SJCRH30 (cell line): ENCODE results near the gene CUX1. TPM values are rescaled to one million over a fixed set of nuclear protein-coding genes. Genes with fewer than 3 reads are reported as not detected.
A peak's percentile ranks its signal among the peaks of the same experiment; 100 is the strongest.
"Not testable (repeated sequence)": the region's sequence is repeated elsewhere in the genome, so short reads cannot be mapped to it uniquely, and the experiment has no call there.

ENCODE experiments used
- DNase-seq, 2 experiments: peaks; one replicate each; pipeline ENCODE4 v3.0.0-alpha.2; 2015 to 2020
- H3K27ac ChIP-seq: fragments of 250-450 bp; sonication (Bioruptor Pico); 2 replicates; pipeline ENCODE4 v1.5.1; 2020; ENCODE audit warnings: mild to moderate bottlenecking, moderate library complexity
- H3K27me3 ChIP-seq: fragments of 250-450 bp; sonication (Bioruptor Pico); 2 replicates; pipeline ENCODE4 v1.5.1; 2020; ENCODE audit warnings: mild to moderate bottlenecking, moderate library complexity
- H3K36me3 ChIP-seq: fragments of 250-450 bp; sonication (Bioruptor Pico); 2 replicates; pipeline ENCODE4 v1.5.1; 2020; ENCODE audit warnings: mild to moderate bottlenecking, moderate library complexity
- H3K4me1 ChIP-seq: fragments of 250-450 bp; sonication (Bioruptor Pico); 2 replicates; pipeline ENCODE4 v1.5.1; 2020; ENCODE audit warnings: mild to moderate bottlenecking, moderate library complexity
- H3K4me3 ChIP-seq: fragments of 250-450 bp; sonication (Bioruptor Pico); 2 replicates; pipeline ENCODE4 v1.5.1; 2020; ENCODE audit warnings: mild to moderate bottlenecking, moderate library complexity
- H3K9me3 ChIP-seq: fragments of 250-450 bp; sonication (Bioruptor Pico); replicated peaks from 2 replicates; pipeline ENCODE4 v1.5.1; 2020; ENCODE audit warnings: mild to moderate bottlenecking, moderate library complexity
- total RNA-seq: library from RNA; depleted of rRNA; stranded (reverse); fragments of >200 nt; shearing (Covaris generic); gene quantifications from 2 replicates; pipeline ENCODE4 v1.2.3, GENCODE V29; 2014

The CUX1 gene
- total RNA-seq, 1 experiment from 2014 or later: 29.1 TPM

DNA sequence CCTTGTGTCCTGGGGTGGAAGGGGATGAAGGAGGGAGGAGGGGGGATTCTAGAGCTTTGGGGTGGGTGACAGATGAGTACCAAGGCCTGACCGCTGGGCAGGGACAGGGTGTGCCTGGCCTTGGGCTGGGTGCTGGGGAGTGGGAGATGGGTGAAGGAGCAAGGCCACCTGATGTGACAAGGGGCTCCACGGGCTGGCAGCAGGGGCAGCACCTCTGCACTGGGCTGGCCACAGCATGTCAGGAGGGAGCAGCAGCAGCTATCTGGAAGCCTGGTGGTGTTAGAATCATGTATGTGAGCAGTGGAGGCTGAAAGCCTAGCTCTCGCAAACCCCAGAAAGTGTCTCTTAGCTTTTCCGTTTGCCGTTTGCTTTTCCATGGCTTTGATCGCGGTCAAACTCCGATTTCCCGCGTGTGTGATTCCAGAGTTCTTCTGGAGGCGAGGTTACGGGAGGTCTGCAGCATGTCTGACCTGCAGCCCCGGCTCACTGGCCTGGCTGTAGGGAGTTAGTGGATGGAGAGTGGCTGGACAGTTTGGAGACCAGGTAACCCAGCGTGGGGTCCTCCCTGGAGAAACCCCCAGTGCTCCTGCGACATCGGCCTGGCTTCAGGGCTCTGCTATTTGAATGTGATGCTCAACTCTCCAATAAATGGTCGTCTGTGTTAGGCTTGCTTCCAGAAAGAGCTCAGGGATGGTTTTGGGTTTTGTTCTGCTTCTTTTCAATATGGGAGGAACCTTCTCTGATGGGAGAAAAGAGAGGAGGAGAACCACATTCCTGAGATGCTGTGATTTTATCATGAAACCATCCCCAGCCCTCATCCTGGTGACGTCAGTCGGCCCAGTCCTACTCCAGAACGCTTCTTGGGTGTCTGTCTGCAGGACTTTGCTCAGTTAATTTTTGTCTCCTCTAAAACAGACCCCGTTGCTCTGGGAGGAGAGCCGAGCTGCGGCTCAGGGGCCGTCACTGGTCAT lies 105.5 kb downstream of the CUX1 start:
- Histone ChIP-seq H3K9me3 (no peaks in the 10 kb centered on the region), H3K27ac (no peak overlapping the region), H3K4me1 (no peaks in the 10 kb centered on the region), H3K27me3 (no peaks in the 10 kb centered on the region), H3K4me3 (no peak overlapping the region), H3K36me3 (peaks cover 3% of the 10 kb centered on the region; the same call in 1 of the 2 replicates)
- no peak for DNase-seq

DNA sequence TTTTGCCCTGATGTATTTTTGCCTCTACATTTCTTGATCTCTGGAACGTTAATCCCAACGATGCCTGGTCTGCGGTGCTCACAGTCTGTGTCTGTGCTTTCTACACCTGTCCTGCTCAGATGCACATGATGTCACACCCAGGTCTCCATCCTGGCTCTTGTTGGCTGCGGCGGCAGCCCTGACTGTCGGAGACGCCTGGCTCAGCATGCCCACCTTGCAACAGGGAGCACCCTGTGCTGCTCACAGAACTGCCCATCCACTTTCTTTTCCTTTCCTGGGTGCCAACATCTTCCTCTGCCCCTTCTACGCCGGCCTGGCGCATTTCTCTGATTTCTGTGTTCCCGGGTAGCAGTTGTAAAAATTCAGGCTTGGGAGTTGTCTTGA lies 106.2 kb downstream of the CUX1 start:
- Histone ChIP-seq H3K4me3 (no peak overlapping the region), H3K36me3 (0 out of 2 replicates have a peak, but pooled peaks cover 3% of the 10 kb centered on the region), H3K27me3 (no peaks in the 10 kb centered on the region), H3K27ac (no peak overlapping the region), H3K4me1 (no peaks in the 10 kb centered on the region), H3K9me3 (no peaks in the 10 kb centered on the region)
- no peak for DNase-seq

- H3K36me3 ChIP-seq: peaks cover 4% of the 10 kb centered on the region; the same call in 1 of the 2 replicates
- H3K4me1 ChIP-seq: no peaks in the 10 kb centered on the region
- no peaks in the 10 kb centered on the region for H3K9me3 ChIP-seq
- H3K4me3 ChIP-seq: no peak overlapping the region
- DNase-seq: no peak
- H3K27me3 ChIP-seq: no peaks in the 10 kb centered on the region
- H3K27ac ChIP-seq: no peak overlapping the region
Measured at GRCh38 chr7:101924171-101924570, 106.7 kb downstream of the CUX1 start.

- H3K9me3 ChIP-seq: no peaks in the 10 kb centered on the region
- H3K36me3 ChIP-seq: peaks cover 3% of the 10 kb centered on the region; the same call in 1 of the 2 replicates
- no peak overlapping the region for H3K27ac ChIP-seq
- no peaks in the 10 kb centered on the region for H3K4me1 ChIP-seq
- no peak overlapping the region for H3K4me3 ChIP-seq
- no peak for DNase-seq
- H3K27me3 ChIP-seq: no peaks in the 10 kb centered on the region
Measured at GRCh38 chr7:101926265-101926664, 108.8 kb downstream of the CUX1 start.

DNA sequence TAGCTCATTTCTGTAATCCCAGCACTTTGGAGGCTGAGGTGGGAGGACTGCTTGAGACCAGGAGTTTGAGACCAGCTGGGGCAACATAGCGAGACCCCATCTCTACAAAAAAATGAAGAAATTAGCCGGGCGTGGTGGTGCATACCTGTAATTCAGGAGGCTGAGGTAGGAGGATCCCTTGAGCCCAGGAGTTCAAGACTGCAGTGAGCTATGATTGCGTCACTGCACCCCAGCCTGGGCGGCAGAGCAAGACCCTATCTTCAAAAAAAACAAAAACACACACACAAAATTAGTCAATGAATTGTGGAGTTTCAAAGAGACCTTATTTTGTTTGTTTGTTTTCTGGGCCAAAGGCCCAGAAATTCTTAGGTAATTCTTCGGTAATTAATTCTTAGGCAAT lies 110.0 kb downstream of the CUX1 start:
- Histone ChIP-seq H3K4me1 (no peaks in the 10 kb centered on the region), H3K27ac (no peak overlapping the region), H3K27me3 (no peaks in the 10 kb centered on the region), H3K9me3 (no peaks in the 10 kb centered on the region), H3K36me3 (peaks cover 3% of the 10 kb centered on the region; the same call in 1 of the 2 replicates), H3K4me3 (no peak overlapping the region)
- DNase-seq: no peak

DNA sequence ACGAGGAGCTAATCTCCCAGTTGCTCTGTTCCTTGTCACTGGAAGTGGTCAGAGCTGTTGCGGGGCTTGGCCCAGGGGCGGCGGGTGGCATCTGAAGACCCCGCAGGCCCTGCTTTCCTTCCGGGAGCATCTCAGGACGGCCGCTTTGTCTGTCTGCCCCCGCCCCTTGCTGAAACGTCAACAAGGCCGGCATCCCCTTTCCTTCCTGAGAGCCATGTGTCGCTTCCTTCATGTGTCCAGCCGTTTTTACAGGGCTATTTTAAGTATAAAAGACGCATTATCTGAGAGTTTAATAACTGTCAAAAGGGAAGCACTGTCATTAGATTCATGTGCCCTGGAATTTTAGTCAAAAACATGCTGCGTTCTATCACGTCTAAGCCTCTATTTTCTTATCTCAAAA lies 110.4 kb downstream of the CUX1 start:
- H3K4me3 ChIP-seq: no peak overlapping the region
- DNase-seq: no peak
- H3K9me3 ChIP-seq: no peaks in the 10 kb centered on the region

GRCh38 chr7:101929256-101929655 lies 111.8 kb downstream of the CUX1 start:
- no peak overlapping the region for H3K27ac ChIP-seq
- H3K27me3 ChIP-seq: no peaks in the 10 kb centered on the region
- H3K4me1 ChIP-seq: no peaks in the 10 kb centered on the region
- H3K4me3 ChIP-seq: no peak overlapping the region
- no peaks in the 10 kb centered on the region for H3K9me3 ChIP-seq
- H3K36me3 ChIP-seq: peaks cover 3% of the 10 kb centered on the region; the same call in 1 of the 2 replicates
- no peak for DNase-seq

More for the DNA sequence above, 110.4 kb downstream of the CUX1 start:
- Histone ChIP-seq H3K27ac (no peak overlapping the region), H3K4me1 (no peaks in the 10 kb centered on the region), H3K36me3 (peaks cover 3% of the 10 kb centered on the region; the same call in 1 of the 2 replicates), H3K27me3 (no peaks in the 10 kb centered on the region)

GRCh38 chr7:101929911-101930310 lies 112.5 kb downstream of the CUX1 start:
- not testable (repeated sequence) for H3K27me3 ChIP-seq, H3K27ac ChIP-seq

GRCh38 chr7:101932083-101932482 lies 114.7 kb downstream of the CUX1 start:
- peaks cover 3% of the 10 kb centered on the region; the same call in 1 of the 2 replicates for H3K36me3 ChIP-seq
- H3K4me1 ChIP-seq: no peaks in the 10 kb centered on the region
- no peaks in the 10 kb centered on the region for H3K27me3 ChIP-seq
- DNase-seq: no peak
- H3K9me3 ChIP-seq: no peaks in the 10 kb centered on the region
- no peak overlapping the region for H3K4me3 ChIP-seq
- no peak overlapping the region for H3K27ac ChIP-seq

More at GRCh38 chr7:101929911-101930310, 112.5 kb downstream of the CUX1 start:
- H3K4me1 ChIP-seq, H3K4me3 ChIP-seq, DNase-seq, H3K36me3 ChIP-seq, H3K9me3 ChIP-seq: not testable (repeated sequence)

GRCh38 chr7:101933028-101933427 lies 115.6 kb downstream of the CUX1 start:
- no peaks in the 10 kb centered on the region for H3K9me3 ChIP-seq
- H3K36me3 ChIP-seq: peaks cover 3% of the 10 kb centered on the region; the same call in 1 of the 2 replicates
- DNase-seq: no peak
- H3K27ac ChIP-seq: no peak overlapping the region
- no peaks in the 10 kb centered on the region for H3K27me3 ChIP-seq
- H3K4me3 ChIP-seq: no peak overlapping the region
- H3K4me1 ChIP-seq: no peaks in the 10 kb centered on the region

GRCh38 chr7:101933688-101934121 lies 116.3 kb downstream of the CUX1 start:
- H3K9me3 ChIP-seq: no peaks in the 10 kb centered on the region
- DNase-seq: no peak
- H3K27ac ChIP-seq: no peak overlapping the region

DNA sequence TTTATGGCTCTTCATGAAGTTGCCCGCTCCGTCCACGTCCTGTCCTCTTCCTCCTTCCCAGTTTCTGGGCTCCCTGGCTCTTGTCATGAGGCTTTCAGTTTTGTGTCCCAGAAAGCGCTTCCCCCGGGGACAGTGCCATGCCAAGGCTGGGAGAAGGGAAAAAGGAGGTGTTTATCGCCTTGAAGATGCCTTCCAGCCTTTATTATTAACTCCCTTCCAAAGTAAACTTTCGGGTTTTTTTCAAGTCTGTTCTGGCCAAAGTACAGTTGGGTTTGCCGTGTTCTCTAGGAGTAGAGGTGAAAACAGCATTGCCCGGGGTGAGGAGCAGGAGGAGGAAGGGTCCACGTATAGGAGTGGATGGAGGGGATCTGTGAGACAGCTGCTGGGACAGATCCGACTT lies 117.2 kb downstream of the CUX1 start:
- H3K4me3 ChIP-seq: no peak overlapping the region
- DNase-seq: no peak
- H3K27me3 ChIP-seq: no peaks in the 10 kb centered on the region
- H3K36me3 ChIP-seq: no peaks in the 10 kb centered on the region; the same call in 1 of the 2 replicates
- H3K9me3 ChIP-seq: no peaks in the 10 kb centered on the region
- no peaks in the 10 kb centered on the region for H3K4me1 ChIP-seq
- no peak overlapping the region for H3K27ac ChIP-seq

More at GRCh38 chr7:101933688-101934121, 116.3 kb downstream of the CUX1 start:
- peaks cover 3% of the 10 kb centered on the region; the same call in 1 of the 2 replicates for H3K36me3 ChIP-seq
- H3K4me1 ChIP-seq: no peaks in the 10 kb centered on the region
- H3K27me3 ChIP-seq: no peaks in the 10 kb centered on the region
- H3K4me3 ChIP-seq: no peak overlapping the region

GRCh38 chr7:101935521-101936141 lies 118.2 kb downstream of the CUX1 start:
- Histone ChIP-seq H3K36me3 (no peaks in the 10 kb centered on the region), H3K27ac (no peak overlapping the region), H3K4me3 (no peak overlapping the region), H3K27me3 (no peaks in the 10 kb centered on the region), H3K9me3 (no peaks in the 10 kb centered on the region), H3K4me1 (no peaks in the 10 kb centered on the region)
- DNase-seq: peak in 1 of 2 experiments; percentile 15

DNA sequence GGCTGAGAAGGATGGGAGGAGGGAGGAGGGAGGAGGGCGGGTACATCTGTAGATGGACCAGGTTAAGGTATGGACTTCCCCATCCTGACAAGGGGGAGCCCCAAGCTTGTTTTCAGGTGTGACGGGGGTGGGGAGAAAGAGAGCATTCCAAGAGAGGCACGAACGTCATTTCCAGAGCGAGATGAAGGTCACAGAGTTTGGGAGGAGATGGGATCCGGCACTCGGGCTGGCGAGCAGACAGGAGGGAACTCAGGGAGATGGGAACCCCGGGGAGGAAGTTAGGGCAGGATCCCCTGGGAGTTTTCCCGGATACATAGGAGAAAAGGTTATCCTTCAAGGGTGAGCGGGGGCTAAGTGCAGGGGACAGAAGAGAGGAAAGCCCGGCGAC lies 118.8 kb downstream of the CUX1 start:
- Histone ChIP-seq H3K36me3 (no peaks in the 10 kb centered on the region), H3K27me3 (no peaks in the 10 kb centered on the region), H3K4me3 (no peak overlapping the region; the same call in 1 of the 2 replicates), H3K9me3 (no peaks in the 10 kb centered on the region), H3K27ac (no peak overlapping the region), H3K4me1 (no peaks in the 10 kb centered on the region)
- no peak for DNase-seq
